HG02981 (cell line): ENCODE measurements around the gene LRRC1.

Experiments used
- ATAC-seq: cut with Tn5 transposase; IDR thresholded peaks from one replicate; pipeline ENCODE4 v1.9.1; 2021; ENCODE audit warnings: mild to moderate bottlenecking, moderate library complexity; ENCODE audit not compliant: unreplicated experiment

Gene LRRC1

GRCh38 chr6:53845280-53846195 is 50.7 kb downstream of the LRRC1 start:
- ATAC-seq = no peak

GRCh38 chr6:53846250-53846649 is 51.4 kb downstream of the LRRC1 start:
- ATAC-seq = no peak

GRCh38 chr6:53847796-53848314 is 53.0 kb downstream of the LRRC1 start:
- ATAC-seq = no peak

GRCh38 chr6:53850527-53850926 is 55.7 kb downstream of the LRRC1 start:
- no peak for ATAC-seq

- no peak for ATAC-seq
Measured at GRCh38 chr6:53851561-53851960, 56.8 kb downstream of the LRRC1 start.

GRCh38 chr6:53852805-53853204 is 58.0 kb downstream of the LRRC1 start:
- ATAC-seq = no peak

GRCh38 chr6:53854843-53855567 is 60.2 kb downstream of the LRRC1 start:
- ATAC-seq = peak; percentile 98

GRCh38 chr6:53855940-53856339 is 61.1 kb downstream of the LRRC1 start:
- no peak for ATAC-seq

GRCh38 chr6:53857318-53858094 is 62.7 kb downstream of the LRRC1 start:
- no peak for ATAC-seq

- no peak for ATAC-seq
Measured at GRCh38 chr6:53858196-53858595, 63.4 kb downstream of the LRRC1 start.

GRCh38 chr6:53858913-53859312 is 64.1 kb downstream of the LRRC1 start:
- ATAC-seq = no peak

- ATAC-seq = no peak
Measured at GRCh38 chr6:53860511-53860910, 65.7 kb downstream of the LRRC1 start.

GRCh38 chr6:53861518-53861917 is 66.7 kb downstream of the LRRC1 start:
- ATAC-seq = no peak

- ATAC-seq = no peak
Measured at GRCh38 chr6:53862662-53863462, 68.1 kb downstream of the LRRC1 start.

- no peak for ATAC-seq
Measured at GRCh38 chr6:53864781-53865180, 70.0 kb downstream of the LRRC1 start.

- ATAC-seq = no peak
Measured at GRCh38 chr6:53866226-53866625, 71.4 kb downstream of the LRRC1 start.

GRCh38 chr6:53868626-53869025 is 73.8 kb downstream of the LRRC1 start:
- no peak for ATAC-seq

GRCh38 chr6:53869964-53870363 is 75.2 kb downstream of the LRRC1 start:
- no peak for ATAC-seq

GRCh38 chr6:53873922-53874321 is 79.1 kb downstream of the LRRC1 start:
- no peak for ATAC-seq

- no peak for ATAC-seq
Measured at GRCh38 chr6:53874964-53875363, 80.2 kb downstream of the LRRC1 start.
